Measurements from ENCODE around the gene SEPTIN10. TPM values are rescaled to one million over a fixed set of nuclear protein-coding genes. Genes with fewer than 3 reads are reported as not detected.

SEPTIN10 gene
- total RNA-seq, 1 experiment from 2014 or later = 92.5 TPM

- H3K9me3 Mint-ChIP-seq = no peaks in the 10 kb centered on the region
- TF ChIP-seq CTCF (conservative IDR thresholded peaks at IDR 0.05) = no peak
- H2BK20ac ChIP-seq (ENCODE audit: low read depth, low read length, poor library complexity, severe bottlenecking) = no peak overlapping the region
- peaks cover 29 to 31% of the 10 kb centered on the region in 2 experiments for H3K4me1 Mint-ChIP-seq
- peak overlapping the region; percentile 86 to 91 for H3K4me3 Mint-ChIP-seq
- H3K27ac Mint-ChIP-seq = no peak overlapping the region; a peak in 1 of 7 replicates
- WGBS (ENCODE audit: extremely low coverage, insufficient read length, low lambda C conversion rate) = no CpG with 5 or more reads among the region's 5 CpGs
- no peaks in the 10 kb centered on the region for H3K9me3 ChIP-seq (ENCODE audit: control insufficient read depth, low read depth, low read length)
- H3K36me3 Mint-ChIP-seq (ENCODE audit: insufficient read depth in 1 of 3, low read depth in 3 of 3) = peaks cover 0 to 3% (median 3%) of the 10 kb centered on the region in 3 experiments; a peak in 2 of 7 replicates
- no peak overlapping the region for H3K56ac ChIP-seq (ENCODE audit: insufficient read length, low read depth, low read length)
- no peak for DNase-seq
- no peaks in the 10 kb centered on the region for H3K79me1 ChIP-seq (ENCODE audit: insufficient read depth, low read depth, low read length, poor library complexity, severe bottlenecking)
- H3K27me3 ChIP-seq (ENCODE audit: insufficient read depth, low read length) = peaks cover 3% of the 10 kb centered on the region; the same call in 1 of the 2 replicates
- H3K4ac ChIP-seq (ENCODE audit: low read depth, low read length) = no peak overlapping the region
- H3K23me2 ChIP-seq (ENCODE audit: insufficient read length, low read depth, low read length, poor library complexity, severe bottlenecking) = peaks cover 19% of the 10 kb centered on the region
- peaks cover 7% of the 10 kb centered on the region; the same call in 1 of the 2 replicates for H3K27me3 Mint-ChIP-seq (ENCODE audit: low read depth)
- no peak overlapping the region for H2BK5ac ChIP-seq (ENCODE audit: insufficient read length, low read length)
- no peak overlapping the region for H3K27ac ChIP-seq (ENCODE audit: insufficient read length, low read depth, low read length)
- H3K9ac ChIP-seq (ENCODE audit: extremely low read depth, insufficient read length, low read length) = no peak overlapping the region
- H4K8ac ChIP-seq (replicated peaks; ENCODE audit: insufficient read length, low read depth, low read length) = no peak overlapping the region
- peaks cover 19% of the 10 kb centered on the region; the same call in 1 of the 2 replicates for H3K79me2 ChIP-seq (ENCODE audit: insufficient read depth, low read length)
- H3K14ac ChIP-seq (ENCODE audit: insufficient read depth, low read length) = no peak overlapping the region
- H4K91ac ChIP-seq (ENCODE audit: insufficient read length, low read depth, low read length) = no peak overlapping the region
- H3K4me2 ChIP-seq (ENCODE audit: insufficient read depth, insufficient read length, low read length) = peak overlapping the region; percentile 55
- no peaks in the 10 kb centered on the region; the same call in 1 of the 2 replicates for H3K4me1 ChIP-seq (ENCODE audit: insufficient read depth, low read length)
- H2AFZ ChIP-seq (ENCODE audit: low read length) = no peak overlapping the region
- no peaks in the 10 kb centered on the region for H4K20me1 ChIP-seq (ENCODE audit: control insufficient read depth, insufficient read depth, insufficient read length)
- H3T11ph ChIP-seq (ENCODE audit: low read length) = no peak overlapping the region
- H2BK12ac ChIP-seq (ENCODE audit: insufficient read length, low read depth, low read length) = no peak overlapping the region
- H3K23ac ChIP-seq (ENCODE audit: insufficient read length, low read depth, low read length) = no peak overlapping the region
- no peak overlapping the region for H3K18ac ChIP-seq (ENCODE audit: insufficient read length, low read depth, low read length)
- no peak overlapping the region for H4K5ac ChIP-seq (ENCODE audit: insufficient read length, low read depth, low read length)
- H2BK120ac ChIP-seq (ENCODE audit: low read depth, low read length, poor library complexity, severe bottlenecking) = no peak overlapping the region
- H2AK5ac ChIP-seq (ENCODE audit: insufficient read length, low read length) = no peak overlapping the region
- no peak overlapping the region for H2BK15ac ChIP-seq (ENCODE audit: low read depth, low read length)
Measured at GRCh38 chr2:109616184-109616583, 2.4 kb upstream of the SEPTIN10 start.
